HG03097 (cell line): ENCODE measurements around the gene DGKB.

Experiments
- ATAC-seq: cut with Tn5 transposase; IDR thresholded peaks from one replicate; pipeline ENCODE4 v1.9.1; 2021; ENCODE audit not compliant: unreplicated experiment, low FRiP score

DGKB gene

DNA sequence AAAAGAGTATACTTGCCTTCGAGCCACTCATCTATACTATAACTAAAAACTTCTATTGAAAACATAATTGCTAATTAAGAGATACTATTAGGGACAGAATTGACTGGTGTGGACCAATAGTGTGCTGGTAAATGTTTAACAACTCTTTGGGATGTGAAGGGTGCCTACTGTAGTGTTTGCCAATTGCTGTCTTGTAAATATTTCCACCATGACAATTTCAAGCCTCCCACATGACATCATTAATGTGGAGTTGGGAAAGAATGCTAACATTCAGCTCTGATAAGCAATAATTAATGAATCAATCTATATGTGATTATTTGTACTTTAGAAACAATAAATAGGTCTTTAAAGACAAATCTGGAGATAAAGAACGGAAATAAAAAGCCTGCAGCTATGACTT is 136.8 kb downstream of the DGKB start:
- no peak for ATAC-seq

DNA sequence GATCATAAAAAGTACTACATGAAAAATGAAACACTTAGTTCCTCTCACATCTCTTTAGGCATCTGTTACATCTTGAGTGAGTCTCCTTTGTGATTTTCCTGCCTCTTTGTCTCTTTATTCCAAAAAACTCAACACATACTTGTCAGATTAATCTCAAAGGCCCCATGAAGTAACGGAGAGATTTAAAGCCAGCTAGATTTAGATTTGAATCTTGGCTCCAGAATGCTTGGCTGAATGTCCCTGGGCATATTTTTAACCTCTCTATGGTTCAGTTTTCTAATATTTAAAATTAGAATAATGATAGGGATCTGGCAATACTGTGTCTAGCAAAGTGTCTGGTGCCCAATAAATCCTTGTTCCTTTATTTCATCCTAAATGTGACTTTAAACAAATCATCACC is 140.0 kb downstream of the DGKB start:
- ATAC-seq = no peak

DNA sequence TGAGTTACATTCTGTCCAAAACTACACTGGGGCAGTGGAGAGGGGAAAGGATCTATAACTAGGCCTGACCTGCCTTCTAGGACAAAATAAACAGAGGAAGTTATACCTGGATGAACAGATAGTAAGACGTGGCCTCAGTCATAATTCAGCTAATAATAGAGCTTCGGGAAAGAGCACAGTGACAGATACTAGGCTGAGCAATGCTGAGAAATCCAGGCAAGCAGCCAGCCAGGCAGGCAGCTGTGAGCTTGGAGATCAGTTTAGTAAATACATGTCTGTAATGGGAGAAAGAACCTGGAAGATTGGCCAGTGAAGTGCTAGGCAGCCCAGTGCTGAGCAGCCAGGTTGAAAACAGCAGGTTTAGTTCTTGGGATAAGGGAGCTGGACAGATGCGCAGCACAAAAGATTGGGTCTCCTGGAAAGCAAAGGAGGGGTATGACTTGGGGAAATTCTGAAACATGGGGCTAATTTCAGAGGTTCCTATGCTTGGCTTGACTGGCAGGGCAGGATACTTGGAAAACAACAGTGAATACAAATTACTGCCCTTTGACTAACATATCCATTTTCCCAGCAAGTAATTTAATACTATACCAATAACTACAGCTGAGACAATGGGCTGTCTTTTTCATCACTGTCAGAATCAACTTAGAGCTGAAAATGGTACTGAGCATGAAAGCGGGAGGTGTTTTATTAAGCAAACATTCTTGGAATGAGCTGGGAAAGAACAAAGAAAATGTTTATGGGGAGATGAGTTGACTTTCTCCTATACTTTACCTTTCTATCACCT is 140.8 kb downstream of the DGKB start:
- ATAC-seq = no peak

GRCh38 chr7:14760730-14761478 is 141.6 kb downstream of the DGKB start:
- no peak for ATAC-seq

DNA sequence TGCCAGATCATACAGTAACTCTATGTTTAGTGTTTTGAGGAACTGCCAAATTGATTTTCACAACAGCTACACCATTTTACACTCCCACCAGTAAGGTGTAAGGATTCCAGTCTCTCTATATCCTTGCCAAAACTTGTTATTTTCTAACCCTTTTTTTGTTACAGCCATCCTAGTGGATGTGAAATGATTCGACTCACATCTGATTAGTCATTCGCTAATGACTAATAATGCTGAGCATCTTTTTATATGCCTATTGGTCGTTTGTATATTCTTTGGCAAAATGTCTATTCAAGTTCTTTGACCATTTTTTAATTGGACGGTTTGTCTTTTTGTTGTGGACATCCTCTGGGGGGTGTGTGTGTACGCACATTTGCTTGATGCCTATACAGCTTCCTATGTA is 142.8 kb downstream of the DGKB start:
- ATAC-seq = no peak

- ATAC-seq = no peak
Measured at GRCh38 chr7:14754631-14755030, 147.9 kb downstream of the DGKB start.

GRCh38 chr7:14752301-14752700 is 150.2 kb downstream of the DGKB start:
- ATAC-seq = no peak

DNA sequence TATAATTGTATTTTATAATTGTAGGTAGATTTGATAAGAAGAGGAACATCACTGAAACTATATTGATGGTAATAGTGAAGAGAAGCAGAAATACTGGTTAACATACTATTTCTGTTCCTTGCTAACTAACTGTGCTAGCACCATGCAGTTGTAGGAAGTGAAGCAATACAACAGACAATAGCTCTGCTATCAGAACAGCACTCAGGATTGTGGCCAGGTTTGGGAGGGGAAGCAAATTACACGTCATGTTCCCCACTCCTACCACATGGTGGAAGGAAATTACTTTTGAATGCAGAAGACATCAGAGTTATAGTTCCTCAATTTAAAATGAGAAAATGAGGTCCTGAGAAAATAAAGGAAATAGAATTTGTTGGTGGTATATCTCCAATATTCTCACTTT is 151.1 kb downstream of the DGKB start:
- no peak for ATAC-seq

- ATAC-seq = no peak
Measured at GRCh38 chr7:14748461-14748860, 154.1 kb downstream of the DGKB start.

DNA sequence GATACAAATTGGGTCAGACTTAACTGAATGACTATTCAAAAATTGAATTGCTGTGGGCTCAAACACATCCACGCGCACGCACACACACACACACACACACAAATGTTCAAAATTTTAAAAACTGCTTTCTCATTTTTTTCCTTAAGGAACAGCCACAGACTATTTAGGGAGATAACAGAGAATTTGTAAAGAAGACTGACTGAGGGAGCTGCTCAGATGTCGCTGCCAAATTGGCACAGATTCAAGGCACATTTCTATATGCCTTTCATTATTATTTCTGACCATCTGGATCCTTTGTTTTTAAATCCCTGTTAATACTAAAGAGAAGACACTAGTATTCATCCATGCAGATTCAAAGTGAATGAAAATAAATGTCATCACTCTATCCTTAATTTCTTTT is 154.8 kb downstream of the DGKB start:
- ATAC-seq = no peak

- ATAC-seq = no peak
Measured at GRCh38 chr7:14745076-14745475, 157.5 kb downstream of the DGKB start.

DNA sequence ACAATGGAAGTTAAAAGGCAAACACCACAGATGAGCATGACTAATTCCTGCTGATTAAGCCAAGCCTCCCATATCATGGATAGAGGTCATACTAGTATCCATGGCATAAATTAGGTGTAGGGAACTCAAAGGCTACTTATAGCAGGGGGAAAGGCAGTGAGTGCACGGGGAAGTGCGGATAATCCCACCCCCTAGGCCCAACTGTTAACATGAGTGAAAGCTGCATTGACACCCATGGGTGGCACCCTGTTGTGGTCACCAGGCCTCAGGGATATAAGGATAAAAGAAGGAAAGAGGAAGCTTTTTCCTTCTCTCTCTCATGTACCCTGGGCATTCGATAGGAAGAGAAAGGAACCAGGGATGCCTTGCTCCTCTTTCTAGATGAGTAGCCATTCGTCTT is 161.9 kb downstream of the DGKB start:
- ATAC-seq = no peak

- ATAC-seq = no peak
Measured at GRCh38 chr7:14739841-14740185, 162.7 kb downstream of the DGKB start.

- ATAC-seq = no peak
Measured at GRCh38 chr7:14739168-14739840, 163.2 kb downstream of the DGKB start.

DNA sequence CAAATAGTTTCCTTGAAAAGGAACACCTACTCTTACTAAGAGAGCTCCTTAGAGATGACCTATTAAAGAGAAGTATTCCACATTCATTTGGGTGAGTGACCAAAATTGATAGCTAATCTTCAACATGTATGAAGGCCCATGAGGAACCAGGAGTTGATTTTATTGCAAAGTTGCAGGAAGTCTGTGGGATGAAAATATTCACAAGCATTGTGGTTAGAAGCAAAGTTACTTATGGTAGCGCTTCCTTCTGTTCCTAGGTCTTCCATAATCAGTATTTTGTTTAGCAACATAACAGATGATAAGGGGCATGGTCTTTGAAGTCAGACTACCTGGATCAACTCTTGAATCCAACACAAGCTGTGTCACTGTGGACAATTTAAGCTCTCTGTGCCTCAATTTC is 164.5 kb downstream of the DGKB start:
- ATAC-seq = no peak

GRCh38 chr7:14734839-14735321 is 167.7 kb downstream of the DGKB start:
- ATAC-seq = no peak

GRCh38 chr7:14720785-14721184 is 181.8 kb downstream of the DGKB start:
- ATAC-seq = no peak

- ATAC-seq = no peak
Measured at GRCh38 chr7:14717816-14718215, 184.7 kb downstream of the DGKB start.

- ATAC-seq = no peak
Measured at GRCh38 chr7:14717169-14717568, 185.4 kb downstream of the DGKB start.

DNA sequence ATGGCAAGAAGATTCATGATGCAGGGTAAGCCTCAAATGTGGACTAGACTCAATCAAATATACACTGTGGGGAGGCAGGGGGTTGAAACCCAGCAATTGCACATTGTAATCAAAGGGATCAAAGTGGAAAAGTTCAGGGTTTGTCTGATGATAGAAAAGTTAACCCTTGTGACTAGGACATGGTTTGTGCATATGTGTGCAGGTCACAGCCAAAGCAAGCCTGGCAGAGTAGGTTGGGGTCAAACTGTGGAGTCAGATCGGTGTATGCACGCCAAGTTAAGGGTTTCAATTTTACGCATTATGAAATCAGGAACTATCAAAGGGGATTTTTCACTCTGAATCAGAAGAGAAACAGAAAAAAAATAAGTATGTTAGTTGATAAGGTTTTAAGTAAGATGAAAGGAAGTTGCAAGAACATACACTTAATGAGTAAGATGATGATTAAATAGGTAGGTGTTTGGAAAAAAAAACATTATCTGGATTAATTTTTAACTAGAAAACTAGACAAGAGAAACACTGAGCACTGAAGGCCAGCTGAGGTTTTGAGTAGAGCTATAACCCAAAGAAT is 188.3 kb downstream of the DGKB start:
- ATAC-seq = peak; percentile 99

- no peak for ATAC-seq
Measured at GRCh38 chr7:14698239-14698638, 204.3 kb downstream of the DGKB start.
